Measurements from ENCODE around the gene ARHGEF5.

- TF ChIP-seq CTCF (conservative IDR thresholded peaks at IDR 0.05; ENCODE audit: low read depth, low read length) (no peak), EZH2 (IDR thresholded peaks at IDR 0.05; ENCODE audit: borderline replicate concordance, low read depth, low read length, poor library complexity, severe bottlenecking) (no peak)
Measured at GRCh38 chr7:144416341-144416740, 61.1 kb downstream of the ARHGEF5 start.
